ENCODE results near the gene ERN1.

ERN1 gene

DNA sequence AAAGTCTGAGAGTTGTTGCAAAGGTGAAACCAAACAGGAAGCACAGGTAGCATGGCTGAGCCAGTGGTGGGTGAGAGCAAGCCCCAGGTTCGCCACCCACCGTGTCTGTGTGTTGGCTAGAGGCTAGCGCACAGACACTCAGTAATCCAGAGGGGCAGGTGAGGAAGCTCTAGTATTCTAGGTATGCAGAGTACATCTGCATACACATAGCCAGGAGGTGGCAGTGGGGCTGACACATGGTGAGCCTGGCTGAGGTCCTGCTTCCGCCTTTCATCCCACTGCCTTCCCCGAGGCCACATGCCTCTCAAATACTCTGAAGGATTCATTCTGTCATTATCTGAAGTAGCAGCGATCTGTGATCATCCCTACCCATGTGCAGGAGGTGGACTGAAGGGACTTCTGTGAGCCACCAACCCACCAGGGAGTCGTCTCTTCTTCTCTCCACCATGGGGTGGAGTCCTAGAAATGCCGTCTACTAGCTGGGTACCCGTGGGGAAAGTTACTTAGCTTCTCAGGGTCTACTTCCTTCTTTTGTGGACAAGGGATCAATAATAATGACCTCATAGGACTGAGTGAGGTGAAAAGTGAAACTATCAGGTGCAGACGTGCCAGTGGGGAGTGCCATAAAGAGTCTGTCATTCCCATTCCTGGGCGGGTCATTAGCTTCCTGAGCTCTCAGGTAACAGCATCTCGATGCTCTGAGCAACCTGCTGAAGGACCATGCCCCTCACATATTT is 73.5 kb downstream of the ERN1 start:
- DNase-seq: no peak

DNA sequence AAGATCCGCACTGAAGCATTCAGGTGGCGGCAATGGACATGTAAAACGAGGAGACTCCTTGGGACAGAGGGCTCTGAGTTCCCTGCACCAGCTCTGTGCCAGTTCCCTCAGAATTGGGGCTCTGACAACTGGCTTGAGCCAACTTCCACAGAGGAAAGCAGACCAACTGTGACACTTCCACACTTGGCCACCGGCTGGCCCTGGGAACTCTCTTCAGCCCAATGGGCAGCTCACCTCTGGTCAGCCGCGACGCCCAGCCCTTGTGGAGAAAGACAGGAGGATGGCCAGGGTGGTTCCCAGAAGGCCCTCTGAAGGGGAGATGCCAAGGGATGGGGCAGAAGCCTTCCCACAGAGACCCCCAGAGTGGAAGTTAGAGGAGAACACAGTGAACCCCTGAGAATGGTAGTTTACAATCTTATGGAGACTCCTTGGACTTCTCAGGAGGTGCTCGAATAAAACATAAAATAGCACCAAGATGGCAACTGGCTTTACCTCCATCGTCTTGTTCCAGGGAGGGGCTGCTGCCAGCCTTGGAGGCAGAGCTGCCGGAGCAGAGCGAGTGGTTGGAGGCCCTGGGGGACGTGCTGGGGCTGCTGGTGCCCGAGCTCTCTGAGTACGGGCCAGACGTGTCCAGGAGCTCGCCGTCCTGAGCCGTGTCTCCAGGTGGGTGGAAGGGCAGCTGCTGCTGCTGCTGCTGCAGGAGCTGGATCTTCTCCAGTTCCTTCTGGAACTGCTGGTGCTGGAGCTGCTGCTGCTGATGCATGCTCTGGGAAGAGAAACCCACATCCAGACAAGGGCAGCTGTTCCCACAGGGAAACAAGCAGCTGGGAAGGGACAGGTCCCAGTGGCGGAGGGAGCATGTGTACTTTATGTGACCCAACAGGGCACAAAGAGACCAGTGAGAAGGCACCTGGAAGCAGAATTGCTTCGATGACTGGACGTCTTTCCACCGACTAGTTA is 74.5 kb downstream of the ERN1 start:
- DNase-seq: no peak

DNA sequence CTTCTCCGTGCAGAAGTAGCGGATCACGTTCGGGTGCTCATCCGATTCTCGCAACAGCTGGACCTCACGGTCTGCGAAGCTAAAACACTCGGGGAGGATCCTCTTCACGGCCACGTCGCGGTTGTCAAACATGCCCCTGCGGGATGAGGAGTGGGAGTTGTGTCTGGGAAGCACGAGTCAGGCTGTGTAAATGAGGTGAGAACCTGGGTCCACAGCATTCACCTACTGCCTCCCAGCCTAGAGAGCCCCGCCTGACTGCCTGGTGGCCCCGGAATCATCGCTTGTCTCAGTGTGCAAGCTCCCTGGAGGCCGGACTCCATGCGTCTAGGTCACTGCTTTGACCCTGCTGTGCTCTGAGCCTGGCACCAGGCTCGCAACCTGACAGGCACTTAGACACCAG is 75.6 kb downstream of the ERN1 start:
- DNase-seq: no peak

DNA sequence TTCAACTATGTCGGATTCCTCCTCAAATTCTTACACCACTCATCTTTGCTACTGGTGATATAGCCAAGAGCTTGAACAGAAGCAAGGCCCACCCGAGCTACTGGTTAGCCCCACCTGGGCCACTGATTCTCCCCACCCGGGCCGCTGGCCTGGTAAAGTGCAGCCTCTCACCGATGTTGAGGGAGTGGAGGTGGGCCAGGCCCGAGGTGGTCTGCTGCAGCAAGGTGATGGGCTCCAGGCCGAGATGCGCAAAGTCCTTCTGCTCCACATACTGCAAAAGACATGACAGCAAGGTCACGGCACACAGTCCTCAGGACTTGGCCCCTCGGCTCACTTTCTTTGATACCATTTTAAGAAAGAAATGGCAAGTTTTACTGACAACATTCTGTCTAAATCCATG is 76.8 kb downstream of the ERN1 start:
- no peak for DNase-seq

DNA sequence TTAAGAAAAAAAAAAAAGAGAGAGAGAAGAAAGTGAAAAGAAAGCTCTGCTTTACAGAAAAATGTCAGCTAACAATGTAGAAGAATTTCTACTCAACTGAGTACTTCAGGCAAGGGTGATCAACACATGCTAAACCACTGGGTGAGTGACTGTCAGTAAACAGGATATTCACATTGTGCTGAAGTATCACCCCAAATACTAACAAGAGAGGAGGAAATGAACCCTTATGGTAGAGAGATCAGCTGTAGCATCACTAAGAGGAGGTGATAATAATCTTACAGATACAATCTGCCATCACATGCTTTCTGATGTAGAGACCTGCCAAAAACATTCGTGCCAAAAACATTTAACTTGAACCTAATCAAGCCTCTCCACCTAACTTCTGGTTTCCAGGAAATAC is 78.8 kb downstream of the ERN1 start:
- DNase-seq: no peak

DNA sequence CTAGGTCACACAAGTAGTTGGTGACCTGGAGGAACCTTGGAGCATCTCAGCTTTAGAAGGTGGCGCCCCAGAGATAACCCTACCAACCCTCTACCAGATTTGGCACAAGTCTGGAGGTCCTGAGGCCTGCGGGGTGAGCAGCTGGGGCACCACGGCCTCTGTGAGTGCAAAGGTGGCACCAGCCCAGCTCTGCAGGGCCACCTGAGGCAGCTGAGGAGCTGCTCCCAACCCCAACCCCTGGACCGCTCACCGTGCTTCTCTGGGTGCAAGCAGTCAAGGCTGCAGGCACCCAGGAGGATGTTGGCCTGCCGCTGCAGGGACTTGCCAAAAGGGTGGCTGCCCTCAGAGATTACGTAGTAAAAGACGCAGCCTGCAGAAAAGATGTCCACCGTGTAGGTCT is 81.1 kb downstream of the ERN1 start:
- DNase-seq: no peak

DNA sequence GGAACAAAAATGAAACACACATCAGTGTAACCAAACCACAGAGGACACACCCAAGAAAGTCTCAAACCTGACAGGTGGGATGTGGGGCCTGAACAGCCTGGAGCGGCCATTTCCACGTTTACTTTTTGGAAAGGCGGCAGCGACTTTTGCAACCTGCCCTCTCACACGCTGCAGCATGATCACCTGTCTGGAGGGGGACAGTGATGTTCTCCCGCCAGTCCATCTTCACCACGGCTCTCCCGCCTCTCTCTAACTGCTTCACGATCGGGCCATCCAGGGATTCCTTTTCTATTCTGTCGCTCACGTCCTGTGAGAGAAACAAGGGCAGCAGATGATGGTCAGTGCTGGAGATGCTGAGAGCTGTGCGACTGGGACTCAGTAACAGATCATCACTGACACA is 84.8 kb downstream of the ERN1 start:
- DNase-seq: no peak

DNA sequence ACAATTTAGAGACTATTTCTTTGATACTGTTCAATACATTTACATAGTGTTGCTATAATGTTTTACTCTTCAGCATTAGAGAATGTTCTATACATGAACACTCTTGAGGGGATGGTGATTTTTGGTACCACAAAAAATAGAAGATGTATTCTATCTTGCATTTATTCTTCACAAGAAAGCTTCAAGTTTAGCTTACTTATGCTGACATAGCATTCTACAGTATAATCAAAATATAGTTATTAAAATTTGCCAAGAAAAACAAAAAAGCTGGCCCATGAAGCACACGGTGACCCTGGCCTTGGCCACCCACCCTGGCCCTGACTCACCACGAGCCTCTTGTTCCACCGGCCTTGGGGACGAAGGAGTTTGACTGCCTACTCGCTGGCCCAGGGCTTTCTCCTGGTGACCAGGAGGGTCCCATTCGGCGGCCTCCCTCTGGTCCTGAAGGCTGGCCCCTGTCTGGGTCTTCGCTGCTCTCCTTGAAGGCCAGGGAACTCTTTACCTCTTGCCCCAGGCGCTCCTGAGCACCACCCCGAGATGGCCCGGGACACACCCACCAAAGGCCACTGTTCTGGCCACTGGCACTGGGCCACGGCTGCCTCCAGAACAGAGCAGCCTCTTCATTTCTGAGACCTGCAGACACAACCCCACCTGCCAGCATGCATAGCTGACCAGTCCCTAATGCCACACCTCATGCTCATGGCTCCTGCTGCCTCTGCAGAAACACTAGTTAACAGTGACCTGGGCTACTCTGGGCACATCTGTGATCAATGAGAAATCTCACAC is 87.1 kb downstream of the ERN1 start:
- no peak for DNase-seq

DNA sequence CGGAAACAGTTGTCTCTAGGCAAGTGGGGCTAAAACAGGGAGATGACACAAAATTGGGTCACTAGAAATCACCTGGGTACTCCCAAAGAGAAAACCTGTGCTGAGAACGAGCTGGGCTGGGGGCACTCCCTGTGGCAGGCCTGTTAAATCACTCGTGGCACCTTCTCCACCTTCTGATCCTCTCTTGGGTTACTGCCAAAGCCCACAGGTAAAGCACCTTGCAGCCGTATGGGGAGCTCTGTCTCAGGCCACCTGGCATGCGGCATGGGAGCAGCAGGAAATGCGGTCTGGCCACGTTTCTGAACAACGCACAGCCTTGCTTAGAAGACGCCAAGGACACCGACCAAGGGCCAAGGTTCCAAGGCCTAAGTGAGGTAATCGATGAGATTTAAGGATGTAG is 88.0 kb downstream of the ERN1 start:
- no peak for DNase-seq

DNA sequence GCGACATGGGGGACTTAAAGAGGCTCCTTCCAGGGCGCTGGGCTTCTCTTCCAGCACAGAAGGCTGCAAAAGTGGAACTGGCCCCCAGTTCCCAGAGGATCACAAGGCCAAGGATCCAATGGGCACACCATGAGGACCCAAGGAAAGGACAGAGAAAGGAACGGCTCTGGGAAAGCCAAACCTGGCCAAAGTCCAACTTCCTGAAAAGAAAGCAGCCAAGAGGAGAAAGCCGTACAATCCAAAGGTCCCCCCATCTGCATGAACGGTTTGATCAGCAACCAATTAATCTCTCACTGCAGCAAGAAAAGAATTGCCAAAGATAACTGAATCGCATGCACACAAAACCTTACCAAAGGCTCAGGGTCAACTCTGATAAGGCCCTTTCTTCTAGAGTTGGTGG is 89.7 kb downstream of the ERN1 start:
- no peak for DNase-seq

DNA sequence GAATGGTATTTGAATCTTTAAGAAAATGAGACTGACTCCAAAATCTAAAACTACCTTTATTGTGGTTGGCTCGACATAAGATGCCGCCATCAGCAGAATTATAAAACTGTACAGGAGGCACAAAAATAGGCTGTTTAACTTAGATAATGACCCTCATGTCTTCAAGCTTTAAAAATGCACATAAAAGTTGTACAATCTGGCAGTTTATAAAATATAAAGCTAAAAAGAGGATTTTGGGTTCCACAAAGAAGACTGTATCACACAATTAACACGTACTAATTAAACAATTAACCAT is 90.9 kb downstream of the ERN1 start:
- no peak for DNase-seq

DNA sequence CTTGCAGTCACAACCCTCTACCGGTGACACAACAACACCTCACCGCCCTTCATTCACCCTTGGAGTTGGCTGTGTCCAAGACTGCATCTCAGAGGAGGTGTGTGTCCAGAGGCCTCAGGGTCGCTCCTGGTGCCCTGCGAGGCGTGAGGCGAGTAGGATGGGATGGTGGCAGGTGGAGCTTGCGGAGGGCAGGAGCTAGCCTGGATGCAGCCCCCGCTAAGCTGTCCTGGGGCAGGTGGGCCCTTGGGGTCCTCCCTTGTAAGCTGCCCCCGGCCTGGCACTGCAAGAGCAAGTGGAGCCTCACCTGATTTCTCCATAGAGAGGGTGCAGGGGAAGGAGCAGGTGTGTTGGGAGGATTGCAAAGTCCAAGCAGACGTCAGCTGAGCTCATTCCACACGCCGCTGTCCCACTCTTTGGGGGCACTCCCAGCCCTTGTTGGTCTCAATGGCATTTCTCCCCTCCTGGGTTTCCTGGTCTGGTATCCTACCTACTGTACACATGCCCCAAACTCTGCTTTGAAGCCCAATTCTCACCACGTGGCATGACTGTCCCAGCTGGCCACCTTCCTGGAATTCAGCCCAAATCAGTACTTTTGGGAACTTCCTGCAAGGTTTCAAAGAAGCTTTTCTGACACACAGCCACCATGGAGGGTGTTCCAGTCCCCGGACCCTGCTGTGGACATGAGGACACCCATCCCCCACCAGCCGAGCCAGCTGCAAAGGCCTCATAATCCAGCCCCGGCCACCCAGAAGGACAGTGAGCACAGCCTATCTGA is 91.4 kb downstream of the ERN1 start:
- DNase-seq: no peak

DNA sequence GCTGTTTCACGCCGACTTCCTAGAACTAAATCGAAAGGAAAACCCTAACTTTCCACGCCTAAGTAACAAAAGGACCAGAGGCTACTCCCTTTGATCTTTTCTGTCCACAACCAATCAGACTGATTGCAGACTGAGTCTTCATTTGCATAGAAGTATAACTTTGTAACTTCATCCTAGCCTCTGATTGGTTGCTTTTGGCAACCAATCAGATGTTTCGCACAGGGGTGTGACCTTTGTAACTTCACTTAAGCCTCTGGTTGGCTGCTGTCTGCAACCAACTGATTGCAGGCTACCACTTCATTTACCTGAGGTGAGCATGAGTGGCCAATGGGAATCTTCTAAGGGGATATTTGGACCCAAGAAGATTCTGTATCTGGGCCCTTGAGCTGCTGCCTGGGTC is 92.1 kb downstream of the ERN1 start:
- DNase-seq: no peak

DNA sequence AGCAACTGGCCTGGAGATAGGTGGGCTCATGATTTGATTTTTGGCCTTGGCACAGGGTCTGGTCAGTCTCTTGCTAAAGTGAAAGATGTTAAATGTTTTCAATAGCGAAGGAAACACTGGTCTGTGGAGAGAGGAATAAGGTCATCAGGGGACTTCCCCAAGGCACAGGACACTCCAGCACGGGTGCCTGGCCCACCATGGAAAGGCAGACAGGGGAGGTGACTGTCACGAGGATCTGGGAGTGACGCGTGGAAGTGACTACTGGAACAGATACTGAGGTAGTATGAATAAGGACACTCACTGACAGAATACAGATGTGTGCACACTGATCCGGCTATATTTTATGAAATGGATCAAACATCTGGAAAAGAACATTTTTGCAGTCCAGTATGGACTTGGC is 92.8 kb downstream of the ERN1 start:
- no peak for DNase-seq

DNA sequence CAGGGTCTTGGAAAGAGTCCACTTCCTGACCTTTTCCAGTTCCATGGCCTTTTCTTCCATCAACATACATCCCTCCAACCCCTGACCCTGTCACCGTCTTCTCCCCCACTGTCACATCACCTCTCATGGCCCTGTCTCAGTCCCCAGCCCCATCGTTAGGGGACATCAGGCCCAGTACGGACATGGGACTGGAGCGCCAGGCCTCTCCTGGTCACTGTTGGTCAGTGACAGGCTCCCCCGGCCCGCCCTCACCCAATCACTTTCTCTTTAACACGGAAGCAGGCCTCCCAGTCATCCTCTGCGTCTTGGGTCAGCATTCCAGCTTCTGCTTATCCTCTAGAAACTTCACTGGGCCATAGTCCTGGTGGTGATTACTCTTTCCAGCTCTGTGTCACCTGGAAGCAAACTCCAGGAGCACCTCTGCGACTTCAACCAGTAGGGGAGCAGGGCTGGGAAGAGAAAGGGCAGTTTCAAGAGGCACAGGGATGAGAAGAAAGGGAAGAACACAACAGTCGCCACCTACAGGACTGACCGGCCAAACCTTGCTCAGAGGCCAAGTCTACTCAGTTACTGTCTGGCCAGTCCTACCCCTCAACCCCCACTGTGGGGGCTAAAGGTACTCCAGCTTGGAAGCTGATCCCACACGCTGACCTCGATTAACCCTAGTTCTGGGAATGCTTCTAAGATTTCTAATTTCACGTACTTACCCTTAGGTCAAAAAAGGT is 93.6 kb downstream of the ERN1 start:
- no peak for DNase-seq

DNA sequence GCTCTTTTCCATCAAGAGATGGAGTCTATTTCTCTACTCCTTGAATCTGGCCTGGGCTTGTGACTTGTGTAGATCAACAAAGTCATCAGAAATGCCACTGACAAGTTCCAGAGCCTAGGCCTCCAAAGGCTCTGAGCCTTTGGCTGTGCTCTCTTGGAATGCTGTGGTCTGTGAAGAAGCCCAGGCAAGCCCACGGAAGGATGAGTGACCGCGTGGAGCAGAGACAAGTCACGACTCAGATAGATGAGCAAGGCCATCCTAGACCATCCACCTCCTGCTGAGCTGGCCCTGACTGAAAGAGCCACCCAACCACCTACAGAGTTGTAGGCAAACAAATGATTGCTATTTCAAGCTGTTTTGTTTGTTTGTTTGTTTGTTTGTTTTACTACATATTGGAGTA is 97.9 kb downstream of the ERN1 start:
- no peak for DNase-seq

DNA sequence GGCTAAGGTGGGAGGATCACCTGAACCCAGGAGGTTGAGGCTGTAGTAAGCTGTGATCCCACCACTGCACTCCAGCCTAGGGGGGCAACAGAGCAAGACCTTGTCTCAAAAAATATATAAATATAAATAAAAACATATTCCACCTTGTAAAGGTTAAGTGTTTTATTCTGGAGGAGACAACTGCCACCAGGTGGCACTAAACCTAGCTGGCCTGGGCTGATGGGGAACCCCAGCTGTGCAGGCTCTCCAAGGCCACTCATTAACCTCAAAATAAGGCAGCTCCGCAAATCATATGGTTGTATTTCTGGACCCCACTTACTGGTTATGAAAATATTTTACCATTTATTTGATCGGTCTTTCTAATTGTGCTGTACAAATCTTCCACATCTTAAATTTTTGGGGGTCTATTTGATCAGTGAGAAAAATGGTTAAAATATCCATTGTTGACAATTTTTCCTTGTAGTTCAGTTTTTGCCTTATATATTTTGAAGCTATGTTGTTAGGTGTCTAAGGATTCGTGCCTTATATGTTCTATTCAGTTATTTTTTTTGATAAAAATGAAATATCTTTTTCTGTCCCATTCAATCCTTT is 101.0 kb downstream of the ERN1 start:
- no peak for DNase-seq

DNA sequence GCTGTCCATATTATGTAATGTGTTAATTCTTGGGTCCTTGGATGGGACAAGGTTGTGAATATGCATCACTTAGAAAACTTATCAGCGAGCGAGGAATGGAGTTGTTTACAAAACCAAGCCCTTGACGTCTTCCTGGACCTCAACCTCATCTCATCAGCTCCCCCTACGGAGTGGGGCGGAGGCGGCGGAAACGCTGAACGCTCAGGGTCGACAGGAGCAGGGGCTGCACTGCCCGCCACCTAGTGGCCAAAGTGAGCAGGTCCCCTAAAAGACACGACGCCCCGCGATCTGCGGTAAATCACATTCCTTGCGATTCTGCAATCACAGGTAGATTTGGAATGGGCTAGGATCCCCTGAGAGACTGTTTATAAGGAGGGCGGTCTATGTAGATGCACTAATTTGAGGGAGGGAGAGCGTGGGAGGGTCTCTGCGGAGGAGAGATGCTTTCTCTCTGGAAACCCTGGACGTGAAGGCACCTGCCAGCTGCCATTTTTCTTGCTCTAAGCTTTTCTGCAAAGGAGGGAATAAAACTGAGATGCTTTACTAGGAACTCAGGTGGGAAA is 104.1 kb downstream of the ERN1 start:
- DNase-seq: peak; percentile 10

DNA sequence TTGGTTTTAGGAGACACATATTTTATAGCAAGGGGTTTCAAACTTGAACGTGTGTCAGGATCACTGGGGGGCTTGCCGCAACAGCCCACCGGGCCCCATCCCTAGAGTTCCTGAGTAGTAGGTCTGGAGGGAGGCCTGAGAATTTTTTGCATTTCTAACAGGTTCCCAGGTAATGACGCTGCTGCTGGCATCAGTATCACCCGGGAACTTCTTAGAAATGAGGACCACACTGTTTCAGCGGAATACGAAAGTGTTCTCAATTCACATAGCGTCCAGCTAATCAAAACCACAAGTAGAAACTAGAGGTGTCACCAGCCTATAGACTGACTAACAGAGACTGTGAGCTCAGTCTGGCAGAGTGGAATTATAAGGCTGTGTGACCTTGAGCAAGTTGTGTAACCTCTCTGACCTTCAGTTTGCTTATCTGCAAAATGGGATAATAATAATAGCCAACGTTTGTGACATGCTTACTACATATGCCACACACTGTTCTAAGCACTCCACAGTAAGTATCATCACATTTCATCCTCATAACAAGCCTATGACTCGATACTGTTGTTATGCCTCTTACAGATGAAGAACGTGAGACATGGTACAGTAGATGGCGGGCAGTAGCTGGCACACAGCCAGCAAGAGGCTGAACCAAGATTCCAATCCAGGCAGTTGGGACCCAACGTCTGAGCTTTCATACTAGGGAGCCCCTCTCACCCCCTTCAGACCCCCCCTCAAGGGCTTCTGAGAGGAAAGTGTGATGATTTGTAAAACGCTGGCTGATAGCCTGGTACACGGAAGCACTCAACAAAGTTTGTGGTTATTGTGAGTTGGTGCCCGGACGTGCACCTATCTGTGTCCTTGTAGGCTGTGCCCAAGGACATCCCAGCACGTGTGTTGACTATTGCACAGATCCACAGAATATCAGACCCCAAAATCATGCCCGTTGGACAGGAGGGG is 104.9 kb downstream of the ERN1 start:
- DNase-seq: no peak

DNA sequence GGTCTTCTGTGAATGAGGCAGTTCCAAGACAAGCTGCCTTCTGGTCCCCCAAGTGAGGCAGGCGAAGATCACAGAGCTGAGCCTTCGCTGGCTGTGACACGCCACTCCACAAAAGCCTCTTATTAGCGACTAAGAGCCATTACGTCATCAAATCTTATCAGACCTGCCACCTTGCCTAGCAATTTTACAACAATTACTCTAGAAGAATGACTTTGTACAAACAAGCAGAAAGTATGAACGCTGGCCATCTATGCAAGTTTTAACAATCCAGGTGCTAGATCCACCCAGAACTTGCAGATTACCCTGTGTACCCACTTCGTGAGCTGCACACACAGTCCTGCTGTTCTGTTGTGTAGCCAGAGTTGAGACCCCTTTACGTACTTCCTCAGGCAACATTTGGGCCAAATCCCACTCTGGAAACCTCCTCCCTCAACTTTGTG is 105.7 kb downstream of the ERN1 start:
- DNase-seq: no peak
